DMS153 (cell line): Measurements from ENCODE around the gene LTBP1.
"Not testable (repeated sequence)": the region's sequence is repeated elsewhere in the genome, so short reads cannot be mapped to it uniquely, and the experiment has no call there.

ENCODE experiments used
- DNase-seq: peaks from one replicate; lab custom pipeline; 2025; lab: John Stamatoyannopoulos, UW

Gene LTBP1

GRCh38 chr2:33222309-33222708 is 275.6 kb downstream of the LTBP1 start:
- DNase-seq: no peak

DNA sequence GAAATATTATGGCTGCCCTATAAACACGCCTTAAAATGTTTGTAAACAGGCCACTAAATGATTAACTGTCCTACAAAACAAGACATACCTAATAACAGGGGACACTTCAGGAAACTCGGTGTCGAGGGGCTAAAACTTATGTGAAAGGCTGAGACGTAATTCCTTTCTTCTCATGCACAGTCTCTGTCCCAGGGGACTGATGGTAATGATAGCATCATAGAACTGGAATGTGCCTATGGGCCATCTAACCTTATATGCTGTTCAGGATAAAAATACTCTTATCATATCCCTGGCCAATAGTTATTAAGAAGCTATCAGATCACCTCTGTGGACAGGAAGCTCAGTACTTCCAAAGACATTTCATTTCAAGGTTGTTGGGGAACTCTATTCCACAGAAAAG is 277.1 kb downstream of the LTBP1 start:
- no peak for DNase-seq

DNA sequence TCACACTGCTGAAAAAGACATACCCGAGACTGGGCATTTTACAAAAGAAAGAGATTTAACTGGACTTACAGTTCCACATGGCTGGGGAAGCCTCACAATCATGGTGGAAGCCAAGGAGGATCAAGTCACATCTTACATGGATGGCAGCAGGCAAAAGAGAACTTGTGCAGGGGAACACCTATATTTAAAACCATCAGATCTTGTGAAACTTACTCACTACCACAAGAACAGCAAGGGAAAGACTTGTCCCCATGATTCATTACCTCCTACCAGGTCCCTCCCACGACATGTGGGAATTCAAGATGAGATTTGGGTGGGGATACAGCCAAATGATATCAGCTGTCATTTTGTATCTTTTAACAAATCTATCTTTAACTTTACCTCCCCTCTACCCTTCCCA is 278.6 kb downstream of the LTBP1 start:
- DNase-seq: no peak

- no peak for DNase-seq
Observed at GRCh38 chr2:33226546-33226945, 279.8 kb downstream of the LTBP1 start.

- no peak for DNase-seq
Observed at GRCh38 chr2:33229646-33230045, 282.9 kb downstream of the LTBP1 start.

GRCh38 chr2:33230195-33230594 is 283.4 kb downstream of the LTBP1 start:
- DNase-seq: peak; percentile 42

GRCh38 chr2:33230842-33231241 is 284.1 kb downstream of the LTBP1 start:
- no peak for DNase-seq

DNA sequence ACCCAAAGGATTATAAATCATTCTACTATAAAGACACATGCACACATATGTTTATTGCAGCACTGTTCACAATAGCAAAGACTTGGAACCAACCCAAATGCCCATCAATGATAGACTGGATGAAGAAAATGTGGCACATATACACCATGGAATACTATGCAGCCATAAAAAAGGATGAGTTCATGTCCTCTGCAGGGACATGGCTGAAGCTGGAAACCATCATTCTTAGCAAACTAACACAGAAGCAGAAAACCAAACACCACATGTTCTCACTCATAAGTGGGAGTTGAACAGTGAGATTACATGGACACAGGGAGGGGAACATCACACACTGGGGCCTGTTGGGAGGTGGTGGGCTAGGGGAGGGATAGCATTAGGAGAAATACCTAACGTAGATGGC is 288.8 kb downstream of the LTBP1 start:
- DNase-seq: not testable (repeated sequence)

GRCh38 chr2:33236482-33237385 is 290.0 kb downstream of the LTBP1 start:
- no peak for DNase-seq

DNA sequence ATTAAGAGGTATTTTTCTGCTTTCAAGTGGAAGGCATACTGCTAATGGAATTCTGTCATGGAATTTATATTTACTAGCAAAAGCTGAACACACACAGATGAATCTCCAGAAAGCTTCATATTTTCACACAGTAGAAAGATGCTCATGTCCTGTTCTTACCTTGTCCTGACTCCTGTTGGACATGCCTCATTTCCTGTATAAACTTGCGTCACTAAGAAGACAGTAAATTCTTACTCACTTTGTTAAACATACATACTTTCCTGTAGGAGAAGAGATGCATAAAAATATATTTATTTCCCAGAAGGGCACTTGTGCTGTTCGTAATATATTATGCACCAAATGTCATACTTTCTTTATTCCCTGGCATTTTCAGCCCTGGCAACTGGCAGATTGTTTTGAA is 291.4 kb downstream of the LTBP1 start:
- DNase-seq: no peak

DNA sequence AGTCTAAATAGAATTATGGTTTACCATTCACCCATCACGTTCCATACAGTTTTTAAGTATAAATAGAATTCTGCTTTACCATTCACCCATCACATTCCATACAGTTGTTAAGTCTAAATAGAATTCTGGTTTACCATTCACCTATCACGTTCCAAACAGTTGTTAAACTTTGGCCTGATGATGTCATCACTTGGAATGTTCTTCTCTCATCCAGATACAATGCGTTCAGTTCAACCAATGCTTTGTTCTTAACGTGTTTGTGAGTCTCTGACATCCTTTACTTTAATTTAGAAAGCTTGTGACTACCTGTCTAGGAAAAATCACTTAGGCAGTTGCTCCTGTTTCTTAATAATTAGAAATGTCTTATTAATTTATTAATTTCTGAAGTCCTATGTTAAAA is 293.4 kb downstream of the LTBP1 start:
- no peak for DNase-seq

GRCh38 chr2:33241072-33241471 is 294.3 kb downstream of the LTBP1 start:
- no peak for DNase-seq

GRCh38 chr2:33241581-33241980 is 294.8 kb downstream of the LTBP1 start:
- no peak for DNase-seq

GRCh38 chr2:33242845-33243244 is 296.1 kb downstream of the LTBP1 start:
- no peak for DNase-seq

GRCh38 chr2:33246432-33246831 is 299.7 kb downstream of the LTBP1 start:
- no peak for DNase-seq

- no peak for DNase-seq
Observed at GRCh38 chr2:33247365-33247764, 300.6 kb downstream of the LTBP1 start.

DNA sequence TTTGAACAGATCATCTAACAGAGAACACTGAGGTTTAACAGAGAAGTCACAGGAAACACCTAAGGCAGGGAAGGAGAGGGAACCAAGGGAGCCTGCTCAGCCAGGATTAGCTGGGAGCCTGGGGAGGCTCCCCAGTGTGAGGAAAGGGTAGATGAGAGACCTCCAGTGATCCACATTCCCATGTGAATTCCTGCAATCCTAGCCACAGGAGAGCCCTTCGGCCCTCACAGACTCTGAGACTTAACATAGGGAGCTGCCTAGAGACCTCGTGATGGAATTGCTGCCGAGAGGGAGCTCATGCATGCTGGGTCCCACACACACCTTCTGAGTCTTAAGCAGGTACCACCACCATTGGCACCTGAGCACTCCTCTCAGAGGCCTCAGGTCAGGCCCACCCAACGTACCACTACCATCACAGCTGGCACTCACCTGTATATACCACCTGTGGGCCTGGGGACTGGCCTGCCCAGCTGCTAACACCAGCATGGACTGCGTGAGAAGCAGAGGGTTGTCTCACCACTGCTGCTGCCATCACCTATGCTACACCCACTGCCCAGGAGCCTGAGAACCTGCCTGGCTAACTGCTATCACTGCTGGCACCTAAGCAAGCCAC is 303.8 kb downstream of the LTBP1 start:
- no peak for DNase-seq

DNA sequence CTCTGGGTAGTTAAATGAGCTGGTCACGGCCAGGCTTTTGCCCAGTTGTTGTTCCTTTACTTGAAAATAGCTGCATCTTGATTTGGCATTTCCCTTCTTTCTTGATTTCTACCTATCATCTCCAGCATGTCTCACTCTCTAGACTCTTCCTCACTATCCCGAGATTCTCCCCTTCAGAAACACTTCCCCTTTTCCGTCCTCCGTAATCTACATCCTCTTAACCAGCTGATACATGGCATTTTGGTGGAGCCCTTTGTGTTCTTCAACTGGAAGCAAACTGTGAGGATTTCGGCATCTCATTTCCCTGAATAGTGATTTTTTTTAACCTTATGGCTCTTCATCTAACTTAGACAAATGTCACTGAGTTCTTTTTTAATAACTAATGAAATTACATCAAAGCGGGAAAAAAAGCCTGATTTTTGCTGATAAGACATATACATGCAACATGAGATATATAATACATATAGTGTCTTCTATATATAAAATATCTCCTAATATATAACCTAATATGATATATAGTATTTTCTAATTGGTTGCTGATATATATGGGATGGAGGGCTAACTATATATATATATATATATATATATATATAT is 309.5 kb downstream of the LTBP1 start:
- DNase-seq: no peak

GRCh38 chr2:33258387-33258786 is 311.6 kb downstream of the LTBP1 start:
- DNase-seq: no peak

- no peak for DNase-seq
Observed at GRCh38 chr2:33262097-33262496, 315.3 kb downstream of the LTBP1 start.

GRCh38 chr2:33264766-33265165 is 318.0 kb downstream of the LTBP1 start:
- DNase-seq: no peak

- DNase-seq: no peak
Observed at GRCh38 chr2:33265584-33266338, 319.0 kb downstream of the LTBP1 start.
